ENCODE results near the gene PSMG4. TPM values are rescaled to one million over a fixed set of nuclear protein-coding genes. Genes with fewer than 3 reads are reported as not detected.

Gene PSMG4
- total and polyA plus RNA-seq, 5 donors = 7.9 to 16.7 (median 10.2) TPM

DNA sequence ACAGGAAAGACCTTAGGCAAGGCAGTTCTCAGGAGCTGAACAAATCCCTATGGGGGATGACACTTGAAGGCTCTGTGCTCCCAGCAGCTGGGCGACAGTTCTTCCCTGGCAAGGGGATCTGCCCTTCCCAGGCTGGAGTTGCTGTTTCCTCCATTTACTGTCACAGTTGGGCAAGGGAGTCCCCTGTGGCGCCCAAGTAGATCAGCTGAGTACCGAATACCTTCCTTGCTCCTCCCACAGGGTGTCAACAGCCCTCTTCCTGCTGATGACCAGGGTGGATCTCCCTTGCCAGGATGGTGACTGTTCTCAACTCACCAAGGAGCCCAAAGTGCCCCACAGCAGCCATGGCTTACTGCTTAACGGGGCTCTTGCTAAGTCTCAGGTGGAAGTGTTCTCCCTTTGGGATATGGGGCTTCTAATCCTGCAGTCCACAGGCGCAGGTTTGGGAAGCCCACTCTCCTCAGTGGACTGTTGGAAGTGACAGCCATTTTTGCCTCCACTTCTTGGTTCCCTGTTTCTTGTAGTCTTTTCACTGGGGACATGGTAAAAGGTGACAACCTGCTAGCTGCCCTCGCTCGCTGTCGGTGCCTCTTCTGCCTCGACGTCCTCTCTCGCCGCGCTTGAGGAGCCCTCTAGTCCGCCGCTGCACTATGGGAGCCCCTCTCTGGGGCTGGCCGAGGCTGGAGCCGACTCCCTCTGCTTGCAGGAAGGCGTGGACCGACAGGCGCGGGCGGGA lies 5.7 kb upstream of the PSMG4 start:
- no peaks in the 10 kb centered on the region for H3K9me3 ChIP-seq (ENCODE audit: control insufficient read depth, low read length)
- no peak for ATAC-seq
- H3K27ac ChIP-seq (ENCODE audit: low read length) = no peak overlapping the region
- peaks cover 3% of the 10 kb centered on the region for H3K4me1 ChIP-seq (ENCODE audit: control insufficient read depth, insufficient read depth, low read length)
- no peaks in the 10 kb centered on the region for H3K27me3 ChIP-seq (ENCODE audit: control insufficient read depth, insufficient read depth)
- DNase-seq = no peak
- 94% methylated on average over 22 of the region's 22 CpGs for WGBS
- H3K4me3 ChIP-seq (ENCODE audit: low read length) = no peak overlapping the region
- intact Hi-C loops (cut with DNase I) = loop anchor here in 2 of 4 donors (5.0 to 10.0 kb wide), 2 partner anchors 126 to 128 kb away; no protein-coding TSS in a partner anchor

DNA sequence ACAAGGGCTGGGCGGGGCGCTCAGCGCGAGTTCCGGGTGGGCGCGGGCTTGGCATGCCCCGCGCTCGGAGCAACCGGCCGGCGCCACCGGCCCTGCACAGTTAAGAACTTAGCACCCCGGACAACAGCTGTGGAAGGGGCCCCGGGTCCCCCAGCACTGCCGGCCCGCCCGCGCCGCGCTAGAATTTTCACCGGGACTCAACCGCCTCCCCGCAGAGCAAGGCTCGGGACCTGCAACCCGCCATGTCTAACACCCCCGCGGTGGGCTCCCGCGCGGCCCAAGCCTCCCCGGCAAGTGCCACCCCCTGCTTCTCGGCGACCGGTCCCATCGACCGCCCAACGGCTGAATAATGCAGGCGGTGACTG lies 5.2 kb upstream of the PSMG4 start:
- H3K27ac ChIP-seq (ENCODE audit: low read length) = no peak overlapping the region
- H3K4me1 ChIP-seq (ENCODE audit: control insufficient read depth, insufficient read depth, low read length) = peaks cover 3% of the 10 kb centered on the region
- no peaks in the 10 kb centered on the region for H3K27me3 ChIP-seq (ENCODE audit: control insufficient read depth, insufficient read depth)
- no peak overlapping the region for H3K4me3 ChIP-seq (ENCODE audit: low read length)
- H3K9me3 ChIP-seq (ENCODE audit: control insufficient read depth, low read length) = no peaks in the 10 kb centered on the region
- ATAC-seq (no peak), DNase-seq (no peak)
- 97% methylated on average over 40 of the region's 40 CpGs for WGBS
- intact Hi-C loops (cut with DNase I) = loop anchor here in 2 of 4 donors (5.0 to 10.0 kb wide), 2 partner anchors 126 to 129 kb away; no protein-coding TSS in a partner anchor

DNA sequence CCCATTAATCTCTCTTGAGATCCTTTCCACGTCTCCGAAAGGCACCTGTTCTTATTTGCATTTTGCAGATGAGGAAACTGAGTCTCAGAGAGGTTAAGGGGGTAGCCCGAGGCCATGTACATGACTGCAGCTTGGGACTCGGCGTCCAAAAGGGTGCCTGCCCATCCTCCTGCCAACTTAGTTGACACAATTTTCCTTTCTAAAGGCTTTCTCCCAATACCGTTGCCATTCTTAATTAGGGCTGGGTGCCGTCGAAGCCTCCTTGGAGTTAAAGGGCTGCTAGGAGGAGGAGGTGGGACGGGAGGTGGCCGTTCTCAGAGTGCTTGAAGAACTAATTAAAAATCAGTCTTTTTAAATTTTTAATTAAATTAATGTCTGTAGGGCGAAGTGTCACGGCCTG lies 546 bp upstream of the PSMG4 start:
- 54% methylated on average over 12 of the region's 12 CpGs for WGBS
- Histone ChIP-seq H3K27me3 (ENCODE audit: control insufficient read depth, insufficient read depth) (no peaks in the 10 kb centered on the region), H3K27ac (ENCODE audit: low read length) (no peak overlapping the region), H3K9me3 (ENCODE audit: control insufficient read depth, low read length) (no peaks in the 10 kb centered on the region), H3K4me1 (ENCODE audit: control insufficient read depth, insufficient read depth, low read length) (no peaks in the 10 kb centered on the region), H3K4me3 (ENCODE audit: low read length) (peak overlapping the region; percentile 90)
- intact Hi-C loops (cut with DNase I) = loop anchor here in 1 of 4 donors (10.0 kb wide), 1 partner anchor 133 kb away; no protein-coding TSS in a partner anchor
- no peak for ATAC-seq
- DNase-seq = no peak

DNA sequence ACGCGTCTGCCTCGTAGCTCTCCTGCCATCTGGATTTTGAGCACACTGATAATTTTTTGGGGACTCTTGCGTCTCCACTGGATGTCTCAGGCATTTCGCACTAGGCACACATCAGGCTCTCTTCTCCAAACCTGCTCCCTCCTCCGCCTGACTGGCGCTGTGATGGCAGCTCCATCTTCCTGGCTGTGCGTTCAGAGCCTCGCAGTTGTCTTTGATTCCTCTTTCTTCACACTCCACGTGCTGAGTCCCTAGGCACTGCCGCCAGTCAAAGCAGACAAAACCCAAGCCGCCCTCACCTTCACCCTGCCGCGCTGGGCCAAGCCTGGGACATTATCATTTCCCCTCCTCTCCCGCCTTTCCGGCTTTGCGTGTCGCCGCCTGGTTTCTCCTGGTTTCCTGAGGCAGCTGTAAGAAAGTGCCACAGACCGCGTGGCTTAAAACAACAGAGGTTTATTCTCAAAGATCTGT lies 778 bp downstream of the PSMG4 start:
- Histone ChIP-seq H3K4me3 (ENCODE audit: low read length) (peak overlapping the region; percentile 90), H3K9me3 (ENCODE audit: control insufficient read depth, low read length) (no peaks in the 10 kb centered on the region), H3K4me1 (ENCODE audit: control insufficient read depth, insufficient read depth, low read length) (no peaks in the 10 kb centered on the region), H3K27ac (ENCODE audit: low read length) (peak overlapping the region; percentile 6), H3K27me3 (ENCODE audit: control insufficient read depth, insufficient read depth) (no peaks in the 10 kb centered on the region)
- intact Hi-C loops (cut with DNase I) = loop anchor here in 1 of 4 donors (10.0 kb wide), 1 partner anchor 135 kb away; no protein-coding TSS in a partner anchor
- under 1% methylated on average over 21 of the region's 21 CpGs for WGBS
- ATAC-seq (peak; percentile 2 to 37), DNase-seq (peak; percentile 49 to 71 (median 69))

DNA sequence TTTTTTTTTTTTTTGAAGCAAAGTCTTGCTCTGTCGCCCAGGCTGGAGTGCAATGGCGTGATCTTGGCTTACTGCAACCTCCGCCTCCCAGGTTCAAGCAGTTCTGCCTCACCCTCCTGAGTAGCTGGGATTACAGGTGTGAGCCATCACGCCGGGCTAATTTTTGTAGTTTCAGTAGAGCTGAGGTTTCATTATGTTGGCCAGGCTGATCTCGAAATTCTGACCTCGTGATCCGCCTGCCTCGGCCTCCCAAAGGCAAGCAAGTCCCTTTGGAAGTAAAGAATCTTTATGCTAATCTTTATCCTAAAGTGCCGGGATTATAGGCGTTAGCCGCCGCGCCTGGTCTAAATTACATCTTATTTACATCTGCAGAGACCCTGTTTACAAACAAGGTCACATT lies 1.5 kb downstream of the PSMG4 start:
- Histone ChIP-seq H3K27ac (ENCODE audit: low read length) (no peak overlapping the region), H3K9me3 (ENCODE audit: control insufficient read depth, low read length) (no peaks in the 10 kb centered on the region), H3K27me3 (ENCODE audit: control insufficient read depth, insufficient read depth) (no peaks in the 10 kb centered on the region), H3K4me1 (ENCODE audit: control insufficient read depth, insufficient read depth, low read length) (no peaks in the 10 kb centered on the region), H3K4me3 (ENCODE audit: low read length) (no peak overlapping the region)
- intact Hi-C loops (cut with DNase I) = no loop called here
- 85% methylated on average over 14 of the region's 14 CpGs for WGBS
- no peak for ATAC-seq
- DNase-seq = no peak

DNA sequence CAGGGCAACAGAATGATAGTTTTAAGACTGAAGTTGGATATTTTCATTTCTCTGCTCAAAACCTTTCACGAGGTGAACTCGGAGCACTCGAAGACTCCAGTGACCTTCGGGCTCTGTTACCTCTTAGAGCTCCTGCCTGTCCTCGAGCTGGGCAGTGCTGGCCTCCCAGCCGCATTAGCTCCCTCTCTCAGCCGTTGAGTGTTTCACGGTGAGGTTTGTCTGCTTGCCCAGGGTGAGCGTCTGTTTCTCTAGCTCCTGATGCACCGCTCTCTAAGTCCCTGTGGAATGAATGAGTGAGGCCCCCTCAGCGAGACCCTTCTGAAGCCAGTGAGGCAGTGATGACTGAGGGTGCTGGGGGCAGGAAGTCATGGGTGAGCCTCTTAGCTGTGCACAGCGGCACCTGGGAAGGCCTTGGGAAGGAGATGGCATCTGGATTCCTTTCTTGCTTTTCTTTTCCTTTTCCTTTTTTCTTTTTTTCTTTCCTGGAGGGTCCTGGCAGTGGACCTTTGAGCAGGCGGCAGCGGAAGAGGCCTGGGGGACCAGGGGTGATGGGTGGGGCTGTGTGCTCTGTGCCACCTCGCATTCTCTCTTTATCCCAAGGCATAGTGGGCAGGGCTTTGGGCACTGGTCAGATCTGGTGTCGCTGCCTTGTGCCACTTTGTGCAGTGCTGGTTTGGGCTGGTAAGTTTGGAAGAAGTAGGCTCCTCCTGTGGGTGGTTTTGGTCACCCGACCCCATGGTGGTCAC lies 2.2 kb downstream of the PSMG4 start:
- no peaks in the 10 kb centered on the region for H3K4me1 ChIP-seq (ENCODE audit: control insufficient read depth, insufficient read depth, low read length)
- no peaks in the 10 kb centered on the region for H3K27me3 ChIP-seq (ENCODE audit: control insufficient read depth, insufficient read depth)
- no peak overlapping the region for H3K27ac ChIP-seq (ENCODE audit: low read length)
- H3K9me3 ChIP-seq (ENCODE audit: control insufficient read depth, low read length) = no peaks in the 10 kb centered on the region
- 77% methylated on average over 17 of the region's 17 CpGs for WGBS
- no peak for ATAC-seq
- no peak overlapping the region for H3K4me3 ChIP-seq (ENCODE audit: low read length)
- intact Hi-C loops (cut with DNase I) = no loop called here
- no peak for DNase-seq

DNA sequence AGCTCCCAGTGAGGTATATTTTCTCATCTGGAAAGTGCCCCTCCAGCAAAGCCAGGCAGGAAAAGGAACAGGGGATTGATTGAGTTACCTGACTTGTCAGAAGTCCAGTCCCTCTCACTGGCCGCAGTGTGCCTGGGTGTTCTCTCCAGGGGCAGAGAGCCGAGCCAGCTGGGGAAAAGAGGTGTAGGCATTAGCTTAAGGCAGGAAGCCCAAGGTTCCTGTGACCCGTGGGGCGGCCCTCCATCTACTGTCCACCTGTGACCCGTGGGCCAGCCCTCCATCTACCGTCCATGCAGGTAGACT lies 2.7 kb downstream of the PSMG4 start:
- no peaks in the 10 kb centered on the region for H3K4me1 ChIP-seq (ENCODE audit: control insufficient read depth, insufficient read depth, low read length)
- H3K27ac ChIP-seq (ENCODE audit: low read length) = no peak overlapping the region
- ATAC-seq (no peak), DNase-seq (no peak)
- H3K27me3 ChIP-seq (ENCODE audit: control insufficient read depth, insufficient read depth) = no peaks in the 10 kb centered on the region
- 66% methylated on average over 6 of the region's 6 CpGs for WGBS
- H3K4me3 ChIP-seq (ENCODE audit: low read length) = no peak overlapping the region
- intact Hi-C loops (cut with DNase I) = no loop called here
- H3K9me3 ChIP-seq (ENCODE audit: control insufficient read depth, low read length) = no peaks in the 10 kb centered on the region

DNA sequence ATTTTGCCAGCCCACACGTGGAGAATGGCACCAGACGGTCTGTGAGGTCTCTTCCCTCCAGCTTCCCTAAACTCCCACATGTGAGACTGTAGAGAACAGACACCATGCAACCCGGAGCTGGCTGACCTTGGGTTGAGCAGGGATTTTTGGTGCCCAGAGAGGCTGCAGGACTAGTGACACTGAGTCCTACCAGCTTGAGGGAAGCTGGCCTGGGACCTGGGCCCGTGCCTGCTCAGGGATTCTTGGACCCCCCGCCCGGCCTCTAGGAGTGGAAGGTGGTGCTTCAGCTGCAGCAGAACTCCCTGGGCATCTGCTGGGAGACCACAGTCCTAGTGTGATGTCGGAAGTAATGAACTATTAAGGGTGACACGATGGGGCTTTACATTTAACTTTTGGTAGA lies 3.2 kb downstream of the PSMG4 start:
- H3K4me1 ChIP-seq (ENCODE audit: control insufficient read depth, insufficient read depth, low read length) = no peaks in the 10 kb centered on the region
- H3K27me3 ChIP-seq (ENCODE audit: control insufficient read depth, insufficient read depth) = no peaks in the 10 kb centered on the region
- intact Hi-C loops (cut with DNase I) = no loop called here
- no peak overlapping the region for H3K4me3 ChIP-seq (ENCODE audit: low read length)
- ATAC-seq = no peak
- no peaks in the 10 kb centered on the region for H3K9me3 ChIP-seq (ENCODE audit: control insufficient read depth, low read length)
- WGBS = 58% methylated on average over 8 of the region's 8 CpGs
- DNase-seq = no peak
- H3K27ac ChIP-seq (ENCODE audit: low read length) = no peak overlapping the region

DNA sequence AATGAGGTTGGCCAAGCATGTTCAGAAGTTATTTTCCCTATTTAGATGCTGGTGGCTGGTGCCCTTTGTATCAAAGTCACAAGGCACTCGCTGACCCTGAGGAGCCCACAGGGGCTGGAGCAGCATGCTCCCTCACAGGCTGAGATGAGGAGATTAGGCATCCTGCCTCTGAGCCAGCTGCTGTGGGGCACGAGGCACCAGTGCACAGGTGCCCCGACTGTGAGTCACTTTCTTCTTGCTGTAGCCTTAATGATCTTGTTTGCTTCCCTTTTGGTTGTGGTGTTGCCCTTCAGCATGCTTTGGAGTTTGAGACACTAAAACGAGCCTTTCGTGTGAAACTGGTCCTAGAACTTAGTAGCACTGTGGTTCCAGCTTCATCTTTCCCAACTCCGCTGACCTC lies 4.3 kb downstream of the PSMG4 start:
- no peak overlapping the region for H3K27ac ChIP-seq (ENCODE audit: low read length)
- H3K9me3 ChIP-seq (ENCODE audit: control insufficient read depth, low read length) = no peaks in the 10 kb centered on the region
- no peak overlapping the region for H3K4me3 ChIP-seq (ENCODE audit: low read length)
- H3K27me3 ChIP-seq (ENCODE audit: control insufficient read depth, insufficient read depth) = no peaks in the 10 kb centered on the region
- intact Hi-C loops (cut with DNase I) = no loop called here
- WGBS = 86% methylated on average over 6 of the region's 6 CpGs
- no peak for ATAC-seq
- no peak for DNase-seq
- H3K4me1 ChIP-seq (ENCODE audit: control insufficient read depth, insufficient read depth, low read length) = no peaks in the 10 kb centered on the region

DNA sequence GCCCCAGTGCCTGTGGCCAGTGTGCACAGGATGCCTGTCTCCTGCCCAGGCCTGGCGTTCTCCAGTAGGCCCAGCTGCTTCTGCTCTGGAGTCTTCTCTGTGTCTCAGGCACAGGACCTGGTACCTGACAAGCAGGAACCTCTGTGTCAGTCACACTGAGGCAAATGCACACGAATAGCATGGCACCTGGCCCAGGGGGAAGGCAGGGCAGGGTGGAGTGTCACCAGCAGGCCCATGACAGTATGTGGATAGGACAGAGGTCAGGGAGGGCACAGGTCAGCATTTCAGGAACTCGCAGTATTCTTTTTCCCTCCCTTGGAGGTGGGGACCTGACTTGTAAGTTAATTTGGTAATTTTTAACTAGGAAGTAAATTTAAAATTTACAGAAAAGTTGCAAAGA lies 5.6 kb downstream of the PSMG4 start:
- DNase-seq (no peak), ATAC-seq (no peak)
- no peaks in the 10 kb centered on the region for H3K4me1 ChIP-seq (ENCODE audit: control insufficient read depth, insufficient read depth, low read length)
- H3K27me3 ChIP-seq (ENCODE audit: control insufficient read depth, insufficient read depth) = no peaks in the 10 kb centered on the region
- 81% methylated on average over 3 of the region's 3 CpGs for WGBS
- intact Hi-C loops (cut with DNase I) = no loop called here
- H3K4me3 ChIP-seq (ENCODE audit: low read length) = no peak overlapping the region
- no peaks in the 10 kb centered on the region for H3K9me3 ChIP-seq (ENCODE audit: control insufficient read depth, low read length)
- H3K27ac ChIP-seq (ENCODE audit: low read length) = no peak overlapping the region

DNA sequence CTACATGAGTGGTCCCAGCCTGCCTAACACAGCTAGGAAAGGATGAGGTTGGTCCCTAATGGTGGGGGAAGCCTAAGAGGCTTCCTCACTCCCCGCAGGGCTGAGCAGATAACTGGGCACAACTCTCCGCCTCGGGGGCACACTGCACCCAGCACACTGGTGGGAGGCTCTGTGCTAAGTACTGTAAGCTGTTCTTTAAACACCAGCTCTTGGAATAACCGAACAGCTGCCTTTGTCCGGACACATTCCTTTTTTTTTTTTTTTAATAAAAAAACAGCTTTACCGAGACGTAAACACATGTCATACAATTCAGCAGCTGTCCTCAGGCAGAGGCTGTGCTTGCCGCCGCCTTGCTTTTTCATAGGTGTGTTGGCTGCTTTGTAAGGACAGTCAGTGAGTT lies 6.9 kb downstream of the PSMG4 start:
- no peak for ATAC-seq
- intact Hi-C loops (cut with DNase I) = no loop called here
- DNase-seq = peak in 1 of 3 donors; percentile 15
- Histone ChIP-seq H3K9me3 (ENCODE audit: control insufficient read depth, low read length) (no peaks in the 10 kb centered on the region), H3K27me3 (ENCODE audit: control insufficient read depth, insufficient read depth) (no peaks in the 10 kb centered on the region), H3K27ac (ENCODE audit: low read length) (no peak overlapping the region), H3K4me3 (ENCODE audit: low read length) (no peak overlapping the region), H3K4me1 (ENCODE audit: control insufficient read depth, insufficient read depth, low read length) (no peaks in the 10 kb centered on the region)
- 67% methylated on average over 9 of the region's 9 CpGs for WGBS
